ENCODE measurements around the gene NOD1.

The NOD1 gene

GRCh38 chr7:30450983-30451497 is 27.5 kb downstream of the NOD1 start:
- Mint-ChIP-seq H3K36me3 (peaks cover 56% of the 10 kb centered on the region), H3K4me3 (no peak overlapping the region), H3K4me1 (peaks cover 3% of the 10 kb centered on the region), H3K27ac (no peak overlapping the region), H3K9me3 (no peaks in the 10 kb centered on the region)
- DNase-seq (ENCODE audit: low spot score in 2 of 2) (no peak), ATAC-seq (no peak)

- Mint-ChIP-seq H3K36me3 (peaks cover 50% of the 10 kb centered on the region), H3K4me1 (peaks cover 7% of the 10 kb centered on the region), H3K27ac (no peak overlapping the region), H3K4me3 (no peak overlapping the region), H3K9me3 (no peaks in the 10 kb centered on the region)
- ATAC-seq: no peak
- no peak for DNase-seq (ENCODE audit: low spot score in 2 of 2)
Measured at GRCh38 chr7:30450240-30450982, 28.2 kb downstream of the NOD1 start.

- H3K36me3 Mint-ChIP-seq: peaks cover 37% of the 10 kb centered on the region
- H3K4me3 Mint-ChIP-seq: no peak overlapping the region
- peaks cover 7% of the 10 kb centered on the region for H3K4me1 Mint-ChIP-seq
- H3K9me3 Mint-ChIP-seq: no peaks in the 10 kb centered on the region
- ATAC-seq: no peak
- H3K27ac Mint-ChIP-seq: peak overlapping the region; percentile 12
- no peak for DNase-seq (ENCODE audit: low spot score in 2 of 2)
Measured at GRCh38 chr7:30448461-30449189, 30.0 kb downstream of the NOD1 start.

GRCh38 chr7:30447466-30447865 is 31.1 kb downstream of the NOD1 start:
- no peak for DNase-seq (ENCODE audit: low spot score in 2 of 2)
- Mint-ChIP-seq H3K4me3 (no peak overlapping the region), H3K27ac (no peak overlapping the region), H3K36me3 (peaks cover 25% of the 10 kb centered on the region), H3K9me3 (no peaks in the 10 kb centered on the region), H3K4me1 (peaks cover 7% of the 10 kb centered on the region)
- no peak for ATAC-seq

- Mint-ChIP-seq H3K4me1 (peaks cover 7% of the 10 kb centered on the region), H3K9me3 (no peaks in the 10 kb centered on the region), H3K36me3 (peaks cover 23% of the 10 kb centered on the region), H3K27ac (peak overlapping the region; percentile 71), H3K4me3 (no peak overlapping the region)
- ATAC-seq: peak; percentile 6
- no peak for DNase-seq (ENCODE audit: low spot score in 2 of 2)
Measured at GRCh38 chr7:30446266-30446665, 32.3 kb downstream of the NOD1 start.

- Mint-ChIP-seq H3K36me3 (peaks cover 23% of the 10 kb centered on the region), H3K27ac (peak overlapping the region; percentile 71), H3K4me3 (no peak overlapping the region), H3K4me1 (peaks cover 7% of the 10 kb centered on the region), H3K9me3 (no peaks in the 10 kb centered on the region)
- ATAC-seq: peak; percentile 96
- peak; percentile 20 to 84 for DNase-seq (ENCODE audit: low spot score in 2 of 2)
Measured at GRCh38 chr7:30445770-30446169, 32.8 kb downstream of the NOD1 start.

- peaks cover 53% of the 10 kb centered on the region for H3K36me3 Mint-ChIP-seq
- no peaks in the 10 kb centered on the region for H3K4me1 Mint-ChIP-seq
- no peak overlapping the region for H3K4me3 Mint-ChIP-seq
- ATAC-seq (no peak), DNase-seq (ENCODE audit: low spot score in 2 of 2) (no peak)
- H3K9me3 Mint-ChIP-seq: no peaks in the 10 kb centered on the region
- no peak overlapping the region for H3K27ac Mint-ChIP-seq
Measured at GRCh38 chr7:30437823-30438574, 40.6 kb downstream of the NOD1 start.

GRCh38 chr7:30436518-30436917 is 42.1 kb downstream of the NOD1 start:
- DNase-seq (ENCODE audit: low spot score in 2 of 2) (no peak), ATAC-seq (no peak)
- H3K9me3 Mint-ChIP-seq: no peaks in the 10 kb centered on the region
- H3K27ac Mint-ChIP-seq: no peak overlapping the region
- no peak overlapping the region for H3K4me3 Mint-ChIP-seq
- no peaks in the 10 kb centered on the region for H3K4me1 Mint-ChIP-seq
- H3K36me3 Mint-ChIP-seq: peaks cover 59% of the 10 kb centered on the region

- DNase-seq (ENCODE audit: low spot score in 2 of 2) (no peak), ATAC-seq (no peak)
- H3K4me1 Mint-ChIP-seq: peaks cover 2% of the 10 kb centered on the region
- H3K9me3 Mint-ChIP-seq: no peaks in the 10 kb centered on the region
- peaks cover 64% of the 10 kb centered on the region for H3K36me3 Mint-ChIP-seq
- H3K27ac Mint-ChIP-seq: peak overlapping the region; percentile 6
- no peak overlapping the region for H3K4me3 Mint-ChIP-seq
Measured at GRCh38 chr7:30436046-30436445, 42.5 kb downstream of the NOD1 start.

GRCh38 chr7:30434140-30434799 is 44.3 kb downstream of the NOD1 start:
- ATAC-seq (no peak), DNase-seq (ENCODE audit: low spot score in 2 of 2) (no peak)
- H3K9me3 Mint-ChIP-seq: no peaks in the 10 kb centered on the region
- H3K4me1 Mint-ChIP-seq: peaks cover 6% of the 10 kb centered on the region
- H3K4me3 Mint-ChIP-seq: no peak overlapping the region
- peak overlapping the region; percentile 16 for H3K27ac Mint-ChIP-seq
- H3K36me3 Mint-ChIP-seq: peaks cover 79% of the 10 kb centered on the region

GRCh38 chr7:30433506-30433905 is 45.1 kb downstream of the NOD1 start:
- Mint-ChIP-seq H3K4me3 (no peak overlapping the region), H3K27ac (peak overlapping the region; percentile 16), H3K36me3 (peaks cover 79% of the 10 kb centered on the region), H3K4me1 (peaks cover 6% of the 10 kb centered on the region), H3K9me3 (no peaks in the 10 kb centered on the region)
- ATAC-seq: no peak
- DNase-seq (ENCODE audit: low spot score in 2 of 2): no peak

- Mint-ChIP-seq H3K9me3 (no peaks in the 10 kb centered on the region), H3K36me3 (peaks cover 80% of the 10 kb centered on the region), H3K4me3 (no peak overlapping the region), H3K4me1 (peaks cover 6% of the 10 kb centered on the region), H3K27ac (no peak overlapping the region)
- DNase-seq (ENCODE audit: low spot score in 2 of 2): no peak
- ATAC-seq: no peak
Measured at GRCh38 chr7:30433082-30433481, 45.5 kb downstream of the NOD1 start.

- no peak for ATAC-seq
- H3K36me3 Mint-ChIP-seq: peaks cover 64% of the 10 kb centered on the region
- H3K9me3 Mint-ChIP-seq: no peaks in the 10 kb centered on the region
- H3K4me1 Mint-ChIP-seq: peaks cover 6% of the 10 kb centered on the region
- no peak overlapping the region for H3K4me3 Mint-ChIP-seq
- DNase-seq (ENCODE audit: low spot score in 2 of 2): no peak
- H3K27ac Mint-ChIP-seq: peak overlapping the region; percentile 39
Measured at GRCh38 chr7:30430777-30431176, 47.8 kb downstream of the NOD1 start.

- Mint-ChIP-seq H3K4me1 (peaks cover 6% of the 10 kb centered on the region), H3K9me3 (no peaks in the 10 kb centered on the region), H3K36me3 (peaks cover 61% of the 10 kb centered on the region), H3K27ac (peak overlapping the region; percentile 39), H3K4me3 (no peak overlapping the region)
- ATAC-seq: no peak
- no peak for DNase-seq (ENCODE audit: low spot score in 2 of 2)
Measured at GRCh38 chr7:30430276-30430675, 48.3 kb downstream of the NOD1 start.

GRCh38 chr7:30429156-30429530 is 49.4 kb downstream of the NOD1 start:
- DNase-seq (ENCODE audit: low spot score in 2 of 2) (no peak), ATAC-seq (no peak)
- no peak overlapping the region for H3K4me3 Mint-ChIP-seq
- H3K36me3 Mint-ChIP-seq: peaks cover 61% of the 10 kb centered on the region
- H3K4me1 Mint-ChIP-seq: peaks cover 6% of the 10 kb centered on the region
- peak overlapping the region; percentile 14 for H3K27ac Mint-ChIP-seq
- H3K9me3 Mint-ChIP-seq: no peaks in the 10 kb centered on the region

All from stimulated activated effector memory CD8-positive, alpha-beta T cell treated with anti-CD3 and anti-CD28 coated beads, Interleukin-12 subunit alpha, Interleukin-12 subunit beta, amount 100 ng/mL, for 72 hours (primary cell).